Measurements from ENCODE around the gene CFAP299. TPM values are rescaled to one million over a fixed set of nuclear protein-coding genes. Genes with fewer than 3 reads are reported as not detected.

The CFAP299 gene
- total and polyA plus RNA-seq, 2 of the 8 experiments (the other 6 are each of a cell fraction or from before 2014, with no cell fraction given), result not detected

GRCh38 chr4:80423553-80424224 is 88.2 kb downstream of the CFAP299 start (continued):
- TF ChIP-seq POU5F1 (IDR thresholded peaks at IDR 0.05; ENCODE audit: low read depth, low read length) (no peak), TCF12 (IDR thresholded peaks at IDR 0.05; ENCODE audit: low read depth, low read length) (no peak), CREB1 (IDR thresholded peaks at IDR 0.05) (no peak), NANOG (IDR thresholded peaks at IDR 0.05; ENCODE audit: insufficient read depth, low read depth, low read length, poor library complexity, severe bottlenecking) (no peak)
